SK-N-SH (cell line): Measurements from ENCODE around the gene CD300A. TPM values are rescaled to one million over a fixed set of nuclear protein-coding genes. Genes with fewer than 3 reads are reported as not detected.
A peak's percentile ranks its signal among the peaks of the same experiment; 100 is the strongest.

Experiments
- CTCF ChIA-PET: fragments of 300-600, 350-600 bp; formaldehyde crosslinking; extraction: SDS; loops from one replicate; lab custom pipeline; 2021; lab: Yijun Ruan, JAX
- POLR2A ChIA-PET: fragments of 350-600 bp; sonication (Branson Sonifier 250); formaldehyde crosslinking; extraction: SDS; loops from one replicate; lab custom pipeline; 2020; ENCODE audit warnings: antibody characterized with exemption, inconsistent platforms; lab: Yijun Ruan, JAX
- DNase-seq: peaks from one replicate; pipeline ENCODE4 v3.0.0; 2012
- H2AFZ ChIP-seq: fragments of 200-600 bp; sonication (generic); 2 replicates; pipeline ENCODE4 v1.8.1; 2016; ENCODE audit warnings: antibody characterized with exemption, mild to moderate bottlenecking, low read depth
- H3F3A ChIP-seq: fragments of 200-600 bp; sonication (generic); replicated peaks from 2 replicates; pipeline ENCODE3; 2016; ENCODE audit warnings: antibody characterized with exemption, mild to moderate bottlenecking; ENCODE audit not compliant: insufficient read depth
- H3K27ac ChIP-seq, 2 experiments: fragments of 200-500 bp in 1 of 2; fragments of 200-600 bp in 1 of 2; sonication (Bioruptor generic) in 1 of 2; sonication (generic), shearing (Covaris generic) in 1 of 2; 2 replicates each; pipeline versions ENCODE4 v1.5.1 to v1.6.1; 2014 to 2016; ENCODE audit warnings: low read depth in 2 of 2, inconsistent platforms in 1 of 2, low read length in 1 of 2, mild to moderate bottlenecking in 1 of 2, mixed read lengths in 1 of 2
- H3K27me3 ChIP-seq: fragments of 200-600 bp; sonication (generic), shearing (Covaris generic); 2 replicates; pipeline ENCODE4 v1.6.1; 2016; ENCODE audit warnings: mixed run types; ENCODE audit not compliant: insufficient read depth
- H3K36me3 ChIP-seq, 2 experiments: fragments of 200-500 bp in 1 of 2; fragments of 200-600 bp in 1 of 2; sonication (Bioruptor generic) in 1 of 2; sonication (generic) in 1 of 2; replicated peaks in 1 of 2; 2 replicates each; pipeline versions ENCODE3 to v1.5.1; 2014 to 2016; ENCODE audit warnings: low read length in 1 of 2, mild to moderate bottlenecking in 1 of 2; ENCODE audit not compliant: insufficient read depth in 2 of 2, control insufficient read depth in 1 of 2
- H3K4me1 ChIP-seq, 2 experiments: fragments of 200-500 bp in 1 of 2; fragments of 200-600 bp in 1 of 2; sonication (Bioruptor generic) in 1 of 2; sonication (generic), shearing (Covaris generic) in 1 of 2; 2 replicates each; pipeline versions ENCODE4 v1.5.1 to v1.6.1; 2014 to 2016; ENCODE audit warnings: low read depth in 1 of 2, low read length in 1 of 2, mixed run types in 1 of 2; ENCODE audit not compliant: insufficient read depth in 2 of 2, control insufficient read depth in 1 of 2
- H3K4me2 ChIP-seq: fragments of 200-600 bp; sonication (generic), shearing (Covaris generic); 2 replicates; pipeline ENCODE4 v1.6.1; 2017; ENCODE audit warnings: mixed run types
- H3K4me3 ChIP-seq, 2 experiments: fragments of 200-500 bp in 1 of 2; fragments of 200-600 bp in 1 of 2; sonication (Bioruptor generic) in 1 of 2; sonication (generic), shearing (Covaris generic) in 1 of 2; 2 replicates each; pipeline versions ENCODE4 v1.5.1 to v1.8.1; 2014 to 2016; ENCODE audit warnings: low read depth in 2 of 2, inconsistent platforms in 1 of 2, low read length in 1 of 2, mild to moderate bottlenecking in 1 of 2, mixed read lengths in 1 of 2, moderate library complexity in 1 of 2
- H3K79me2 ChIP-seq: fragments of 200-600 bp; sonication (generic); 2 replicates; pipeline ENCODE4 v1.8.1; 2017; ENCODE audit warnings: mild to moderate bottlenecking; ENCODE audit not compliant: insufficient read depth
- H3K9ac ChIP-seq: fragments of 200-600 bp; sonication (generic); 2 replicates; pipeline ENCODE4 v1.6.1; 2017; ENCODE audit warnings: mixed run types
- H3K9me2 ChIP-seq: fragments of 200-600 bp; sonication (generic); 2 replicates; pipeline ENCODE4 v1.6.1; 2017; ENCODE audit warnings: mixed run types
- H3K9me3 ChIP-seq: fragments of 200-600 bp; sonication (generic); 2 replicates; pipeline ENCODE4 v1.6.1; 2017; ENCODE audit warnings: mixed run types, mild to moderate bottlenecking, moderate library complexity
- H4K20me1 ChIP-seq: fragments of 200-600 bp; sonication (generic); 2 replicates; pipeline ENCODE4 v1.6.1; 2017; ENCODE audit warnings: mild to moderate bottlenecking, mixed run types; ENCODE audit not compliant: insufficient read depth
- CHD2 ChIP-seq: fragments of 150-350 bp; IDR thresholded peaks from 2 replicates; pipeline ENCODE4 v1.6.1; 2018; ENCODE audit warnings: low read length; ENCODE audit not compliant: partially characterized antibody
- EP300 ChIP-seq, 2 experiments: IDR thresholded peaks; 2 replicates each; pipeline versions ENCODE4 v1.4.0 to v1.6.1; 2012; ENCODE audit warnings: borderline replicate concordance in 1 of 2, low read depth in 1 of 2, low read length in 1 of 2
- FOSL2 ChIP-seq: IDR thresholded peaks from 2 replicates; pipeline ENCODE4 v1.4.0; 2012; ENCODE audit warnings: low read depth, mild to moderate bottlenecking, moderate library complexity, borderline replicate concordance
- FOXJ3 ChIP-seq: sonication (generic); formaldehyde crosslinking; IDR thresholded peaks from 2 replicates; pipeline ENCODE4 v1.5.1; 2020; ENCODE audit warnings: mild to moderate bottlenecking, missing genetic modification reagents
- GABPA ChIP-seq: IDR thresholded peaks from 2 replicates; pipeline ENCODE4 v1.4.0; 2012; ENCODE audit warnings: low read depth, mild to moderate bottlenecking
- JUND ChIP-seq: IDR thresholded peaks from 2 replicates; pipeline ENCODE4 v1.4.0; 2012
- MEF2A ChIP-seq: IDR thresholded peaks from 2 replicates; pipeline ENCODE4 v1.4.0; 2012; ENCODE audit warnings: low read depth, borderline replicate concordance
- NFIC ChIP-seq: IDR thresholded peaks from 2 replicates; pipeline ENCODE4 v1.4.0; 2012; ENCODE audit warnings: borderline replicate concordance
- POLR2AphosphoS5 ChIP-seq: IDR thresholded peaks from 2 replicates; pipeline ENCODE4 v1.6.1; 2012; ENCODE audit warnings: low read depth, low read length
- SIN3A ChIP-seq: IDR thresholded peaks from 2 replicates; pipeline ENCODE4 v1.6.1; 2012; ENCODE audit warnings: low read depth, mild to moderate bottlenecking, low read length, moderate library complexity, borderline replicate concordance
- SMC3 ChIP-seq: IDR thresholded peaks from 2 replicates; pipeline ENCODE4 v1.6.1; 2012; ENCODE audit warnings: low read depth, low read length, improper control_type of control experiment
- TAF1 ChIP-seq: IDR thresholded peaks from 2 replicates; pipeline ENCODE4 v1.6.1; 2012; ENCODE audit warnings: low read depth, mild to moderate bottlenecking, low read length, moderate library complexity, borderline replicate concordance
- TCF12 ChIP-seq: IDR thresholded peaks from 2 replicates; pipeline ENCODE4 v1.4.0; 2012
- TEAD4 ChIP-seq: IDR thresholded peaks from 2 replicates; pipeline ENCODE4 v1.4.0; 2012; ENCODE audit warnings: mild to moderate bottlenecking, borderline replicate concordance; ENCODE audit not compliant: insufficient read depth
- YY1 ChIP-seq: IDR thresholded peaks from 2 replicates; pipeline ENCODE4 v1.4.0; 2012; ENCODE audit warnings: low read depth, mild to moderate bottlenecking
- WGBS: methylation state at CpG from one replicate; pipeline ENCODE4 v1.1.6; 2017; ENCODE audit warnings: low lambda C conversion rate; 5-methylcytosine and 5-hydroxymethylcytosine counted together
- polyA plus RNA-seq, 3 experiments: library from polyadenylated mRNA; depleted of rRNA; stranded (reverse); fragments of >200 nt; gene quantifications; 2 replicates each; pipeline ENCODE4 v1.2.3, GENCODE V29; 2012
- TF ChIP-seq, protein P1 (sequence below): fragments of 200-600 bp; sonication (generic); IDR thresholded peaks from 2 replicates; pipeline ENCODE4 v1.6.1; 2017; ENCODE audit warnings: antibody characterized with exemption, mild to moderate bottlenecking, moderate library complexity
- TF ChIP-seq, protein P2 (sequence below): fragments of 150-350 bp; IDR thresholded peaks from 2 replicates; pipeline ENCODE4 v1.6.1; 2017; ENCODE audit warnings: antibody characterized with exemption, low read length, low read depth, borderline replicate concordance
- TF ChIP-seq, protein P3 (sequence below): IDR thresholded peaks from 2 replicates; pipeline ENCODE4 v1.4.0; 2012; ENCODE audit warnings: low read depth, borderline replicate concordance

Gene CD300A
- polyA plus RNA-seq, 1 of the 3 experiments (the other 2 are of a cell fraction) = not detected

DNA sequence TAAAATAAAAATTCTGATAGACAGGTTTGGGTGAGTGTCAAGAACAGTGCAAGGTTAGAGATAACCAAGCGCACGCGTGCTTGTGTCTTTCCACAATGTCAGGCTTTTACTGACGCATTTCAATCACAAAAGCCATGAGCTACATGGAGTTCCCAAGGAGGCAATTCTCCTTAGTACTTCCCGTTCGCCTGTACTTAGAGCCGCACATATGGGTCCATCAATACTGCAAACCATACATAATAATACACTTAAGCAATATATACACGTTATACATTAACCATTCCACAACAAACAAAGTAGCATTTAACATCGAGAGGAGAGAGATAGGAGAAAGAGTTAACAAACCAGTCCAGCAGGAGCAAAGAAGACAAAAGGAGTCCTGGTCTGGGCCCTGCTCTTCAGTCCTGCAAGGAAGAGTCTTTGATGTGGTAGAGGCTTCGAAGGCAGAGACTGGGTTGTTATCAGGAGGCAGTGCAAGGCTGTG lies 46.5 kb upstream of the CD300A start:
- H3K36me3 ChIP-seq = no peaks in the 10 kb centered on the region
- POLR2A ChIA-PET = no interaction called here

DNA sequence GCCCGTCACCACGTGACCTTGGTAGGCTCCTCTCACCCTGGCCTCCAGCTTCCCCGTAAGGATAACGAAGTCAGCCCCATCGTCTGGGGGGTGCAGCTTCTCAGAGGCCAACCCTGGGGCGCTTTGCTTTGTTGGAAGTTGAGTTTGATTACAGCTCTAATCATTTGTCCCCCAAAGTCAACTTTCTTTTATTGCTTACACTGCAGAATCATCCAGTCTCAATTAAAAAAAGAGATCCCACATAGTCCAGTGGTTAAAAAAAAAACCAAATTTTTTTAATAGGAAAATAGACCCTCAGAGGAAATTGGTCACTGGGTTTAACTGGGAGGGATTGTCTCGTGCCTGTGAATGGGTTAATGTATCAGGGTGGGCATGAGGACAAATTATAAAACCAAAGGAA lies 42.3 kb upstream of the CD300A start:
- DNase-seq = peak; percentile 15
- Histone ChIP-seq H3K4me2 (no peak overlapping the region), H3K9me2 (no peaks in the 10 kb centered on the region), H3K4me1 (no peaks in the 10 kb centered on the region), H3K9ac (no peak overlapping the region), H3F3A (no peaks in the 10 kb centered on the region), H3K79me2 (no peaks in the 10 kb centered on the region), H3K27me3 (no peaks in the 10 kb centered on the region), H3K27ac (no peak overlapping the region), H3K4me3 (no peak overlapping the region), H4K20me1 (no peaks in the 10 kb centered on the region), H2AFZ (no peak overlapping the region), H3K9me3 (0 out of 2 replicates have a peak, but pooled peaks cover 3% of the 10 kb centered on the region), H3K36me3 (no peaks in the 10 kb centered on the region)
- ChIA-PET CTCF (interaction anchor here (0.8 to 3.8 kb wide), 4 partner anchors 10 to 56 kb away, joined by 4 to 23 read pairs (median 10); no protein-coding TSS in a partner anchor), POLR2A (no interaction called here)
- TF ChIP-seq, protein P1, sequence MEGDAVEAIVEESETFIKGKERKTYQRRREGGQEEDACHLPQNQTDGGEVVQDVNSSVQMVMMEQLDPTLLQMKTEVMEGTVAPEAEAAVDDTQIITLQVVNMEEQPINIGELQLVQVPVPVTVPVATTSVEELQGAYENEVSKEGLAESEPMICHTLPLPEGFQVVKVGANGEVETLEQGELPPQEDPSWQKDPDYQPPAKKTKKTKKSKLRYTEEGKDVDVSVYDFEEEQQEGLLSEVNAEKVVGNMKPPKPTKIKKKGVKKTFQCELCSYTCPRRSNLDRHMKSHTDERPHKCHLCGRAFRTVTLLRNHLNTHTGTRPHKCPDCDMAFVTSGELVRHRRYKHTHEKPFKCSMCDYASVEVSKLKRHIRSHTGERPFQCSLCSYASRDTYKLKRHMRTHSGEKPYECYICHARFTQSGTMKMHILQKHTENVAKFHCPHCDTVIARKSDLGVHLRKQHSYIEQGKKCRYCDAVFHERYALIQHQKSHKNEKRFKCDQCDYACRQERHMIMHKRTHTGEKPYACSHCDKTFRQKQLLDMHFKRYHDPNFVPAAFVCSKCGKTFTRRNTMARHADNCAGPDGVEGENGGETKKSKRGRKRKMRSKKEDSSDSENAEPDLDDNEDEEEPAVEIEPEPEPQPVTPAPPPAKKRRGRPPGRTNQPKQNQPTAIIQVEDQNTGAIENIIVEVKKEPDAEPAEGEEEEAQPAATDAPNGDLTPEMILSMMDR = no peak
- TF ChIP-seq CHD2 (no peak), POLR2AphosphoS5 (no peak), JUND (no peak), SMC3 (no peak), NFIC (no peak), MEF2A (no peak), GABPA (no peak), TAF1 (no peak), TEAD4 (no peak), EP300 (IDR thresholded peaks at IDR 0.05; ENCODE audit: borderline replicate concordance in 1 of 2, low read depth in 1 of 2, low read length in 1 of 2) (no peak), FOXJ3 (no peak)
- TF ChIP-seq, protein P2, sequence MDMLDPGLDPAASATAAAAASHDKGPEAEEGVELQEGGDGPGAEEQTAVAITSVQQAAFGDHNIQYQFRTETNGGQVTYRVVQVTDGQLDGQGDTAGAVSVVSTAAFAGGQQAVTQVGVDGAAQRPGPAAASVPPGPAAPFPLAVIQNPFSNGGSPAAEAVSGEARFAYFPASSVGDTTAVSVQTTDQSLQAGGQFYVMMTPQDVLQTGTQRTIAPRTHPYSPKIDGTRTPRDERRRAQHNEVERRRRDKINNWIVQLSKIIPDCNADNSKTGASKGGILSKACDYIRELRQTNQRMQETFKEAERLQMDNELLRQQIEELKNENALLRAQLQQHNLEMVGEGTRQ = no peak
- 46% methylated on average over 7 of the region's 7 CpGs for WGBS

More for the DNA sequence above, 46.5 kb upstream of the CD300A start:
- Histone ChIP-seq H3K27ac (no peak overlapping the region), H3K9ac (no peak overlapping the region), H3K4me2 (no peak overlapping the region), H3F3A (no peaks in the 10 kb centered on the region), H3K9me3 (0 out of 2 replicates have a peak, but pooled peaks cover 3% of the 10 kb centered on the region), H2AFZ (no peak overlapping the region), H4K20me1 (no peaks in the 10 kb centered on the region), H3K4me3 (no peak overlapping the region), H3K9me2 (no peaks in the 10 kb centered on the region), H3K4me1 (no peaks in the 10 kb centered on the region), H3K27me3 (no peaks in the 10 kb centered on the region), H3K79me2 (no peaks in the 10 kb centered on the region)
- TF ChIP-seq YY1 = no peak
- no peak for TF ChIP-seq GABPA
- no peak for TF ChIP-seq FOSL2
- no peak for TF ChIP-seq MEF2A
- no peak for TF ChIP-seq SIN3A
- no peak for TF ChIP-seq TCF12
- no peak for TF ChIP-seq FOXJ3
- TF ChIP-seq, protein P3, sequence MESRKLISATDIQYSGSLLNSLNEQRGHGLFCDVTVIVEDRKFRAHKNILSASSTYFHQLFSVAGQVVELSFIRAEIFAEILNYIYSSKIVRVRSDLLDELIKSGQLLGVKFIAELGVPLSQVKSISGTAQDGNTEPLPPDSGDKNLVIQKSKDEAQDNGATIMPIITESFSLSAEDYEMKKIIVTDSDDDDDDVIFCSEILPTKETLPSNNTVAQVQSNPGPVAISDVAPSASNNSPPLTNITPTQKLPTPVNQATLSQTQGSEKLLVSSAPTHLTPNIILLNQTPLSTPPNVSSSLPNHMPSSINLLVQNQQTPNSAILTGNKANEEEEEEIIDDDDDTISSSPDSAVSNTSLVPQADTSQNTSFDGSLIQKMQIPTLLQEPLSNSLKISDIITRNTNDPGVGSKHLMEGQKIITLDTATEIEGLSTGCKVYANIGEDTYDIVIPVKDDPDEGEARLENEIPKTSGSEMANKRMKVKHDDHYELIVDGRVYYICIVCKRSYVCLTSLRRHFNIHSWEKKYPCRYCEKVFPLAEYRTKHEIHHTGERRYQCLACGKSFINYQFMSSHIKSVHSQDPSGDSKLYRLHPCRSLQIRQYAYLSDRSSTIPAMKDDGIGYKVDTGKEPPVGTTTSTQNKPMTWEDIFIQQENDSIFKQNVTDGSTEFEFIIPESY = no peak
- DNase-seq = peak; percentile 5
- CTCF ChIA-PET = interaction anchor here (1.6 to 2.1 kb wide), 3 partner anchors 18 to 52 kb away, joined by 4 to 6 read pairs (median 6); no protein-coding TSS in a partner anchor
- WGBS = 71% methylated on average over 10 of the region's 10 CpGs
